ENCODE results near the gene ANKFN1. TPM values are rescaled to one million over a fixed set of nuclear protein-coding genes. Genes with fewer than 3 reads are reported as not detected.
"Not testable (repeated sequence)": the region's sequence is repeated elsewhere in the genome, so short reads cannot be mapped to it uniquely, and the experiment has no call there.

ANKFN1 gene
- polyA plus RNA-seq, 3 donors, result 0.42 to 0.86 (median 0.52) TPM

DNA sequence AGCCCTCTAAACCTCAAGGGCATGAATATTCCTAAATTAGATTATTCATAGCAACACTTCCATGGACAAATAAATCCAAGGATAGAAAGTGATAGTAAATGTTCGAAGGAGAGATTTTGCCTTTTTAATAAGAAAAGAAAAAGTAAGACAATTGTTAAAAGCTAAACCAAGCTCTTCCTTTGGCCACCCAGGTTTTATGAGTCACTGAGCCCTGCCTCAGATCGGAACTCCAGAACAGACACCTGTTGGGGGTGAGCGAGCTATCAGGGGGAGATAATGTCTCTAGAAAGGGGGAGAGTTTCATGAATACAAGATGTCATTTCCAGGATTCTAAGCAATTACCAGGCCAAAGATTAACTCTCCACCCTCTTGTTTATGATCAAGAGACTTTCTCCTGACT lies 171.4 kb downstream of the ANKFN1 start:
- no peak for DNase-seq (ENCODE audit: low read depth in 3 of 3, low spot score in 2 of 3)

DNA sequence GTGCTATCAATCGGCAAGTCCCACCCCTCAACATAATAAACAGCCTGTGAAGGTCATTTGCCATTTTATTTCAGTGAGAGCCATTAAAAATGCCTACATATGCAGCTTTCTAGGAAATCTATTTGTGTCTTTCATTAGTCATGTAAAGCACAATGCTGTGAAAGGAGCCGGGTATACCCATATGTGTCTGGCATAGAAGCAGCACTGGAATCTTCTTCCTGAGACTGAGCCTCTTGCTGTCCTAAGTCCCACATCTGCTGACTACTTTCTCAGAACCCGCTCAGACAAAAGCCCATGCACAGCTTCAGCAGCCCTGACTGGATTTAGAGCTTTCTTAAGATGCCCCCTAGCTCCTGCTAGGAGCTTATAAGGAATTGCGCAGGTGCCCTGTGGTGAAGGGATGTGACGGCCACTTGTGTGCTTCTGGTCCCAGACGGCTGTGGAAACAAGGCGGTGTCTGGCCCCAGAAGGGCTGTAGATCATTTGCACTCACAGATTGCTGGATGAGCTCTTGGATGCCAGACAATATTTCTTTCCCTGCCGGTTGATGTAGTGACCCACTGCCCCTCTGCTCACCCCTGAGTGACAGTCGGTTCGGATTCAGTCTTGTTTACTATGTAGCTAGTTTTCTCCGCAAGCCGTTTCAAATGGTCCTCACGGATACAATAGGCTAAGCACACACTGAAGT lies 172.2 kb downstream of the ANKFN1 start:
- DNase-seq (ENCODE audit: low read depth in 3 of 3, low spot score in 2 of 3), result no peak

DNA sequence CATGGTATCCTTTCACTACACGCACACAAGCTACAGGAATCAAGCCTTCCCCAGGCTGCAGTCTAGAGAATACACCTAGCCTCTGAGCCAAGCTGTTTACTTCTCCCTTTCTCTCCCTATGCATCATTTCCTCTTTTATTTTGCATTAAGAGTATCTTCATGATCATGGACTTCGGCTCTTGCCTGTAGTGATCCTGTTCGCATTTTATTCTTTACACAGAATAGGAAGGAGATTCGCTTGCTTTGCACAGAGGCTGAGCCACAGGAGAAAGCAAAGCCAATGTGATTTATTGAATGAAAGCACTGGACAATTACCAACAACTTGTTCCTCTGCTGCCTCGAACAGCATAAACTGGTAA lies 172.7 kb downstream of the ANKFN1 start:
- DNase-seq (ENCODE audit: low read depth in 3 of 3, low spot score in 2 of 3), result no peak

DNA sequence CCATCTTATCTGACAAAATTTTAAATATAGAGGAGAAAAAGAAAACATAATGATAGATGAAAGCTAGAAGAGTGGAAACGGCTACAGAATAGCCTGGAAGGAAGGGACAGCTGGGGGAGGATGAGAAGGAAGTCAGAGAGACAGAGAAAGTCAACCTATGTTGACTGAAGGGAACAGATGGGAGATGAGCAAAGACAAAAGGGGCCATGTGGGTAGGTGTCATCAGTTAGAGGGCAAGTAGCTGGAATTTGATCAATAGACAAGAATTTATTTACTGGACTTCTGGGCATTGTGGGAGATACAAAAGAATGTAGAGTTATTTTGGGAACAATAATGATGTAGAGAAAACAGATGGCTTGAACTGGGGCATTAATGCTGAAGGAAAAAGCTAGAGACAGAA lies 194.4 kb downstream of the ANKFN1 start:
- no peak for DNase-seq (ENCODE audit: low read depth in 3 of 3, low spot score in 2 of 3)

DNA sequence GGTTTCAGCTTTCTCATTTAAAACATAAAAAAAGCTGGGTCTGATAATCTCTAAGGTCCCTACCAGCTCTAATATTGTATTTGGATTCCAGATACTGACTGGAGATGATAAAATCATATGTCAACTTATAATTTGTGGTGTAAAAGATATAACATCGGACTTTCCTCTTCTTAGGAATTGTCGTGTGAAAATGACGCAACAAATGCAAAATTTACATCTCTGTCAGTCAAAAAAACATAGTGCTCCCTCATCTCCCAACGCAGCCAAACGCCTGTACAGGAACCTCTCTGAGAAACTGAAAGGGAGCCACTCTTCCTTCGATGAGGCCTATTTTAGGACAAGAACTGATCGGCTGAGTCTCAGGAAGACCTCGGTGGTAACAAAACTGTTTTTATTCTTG lies 197.3 kb downstream of the ANKFN1 start:
- DNase-seq (ENCODE audit: low read depth in 3 of 3, low spot score in 2 of 3), result no peak

DNA sequence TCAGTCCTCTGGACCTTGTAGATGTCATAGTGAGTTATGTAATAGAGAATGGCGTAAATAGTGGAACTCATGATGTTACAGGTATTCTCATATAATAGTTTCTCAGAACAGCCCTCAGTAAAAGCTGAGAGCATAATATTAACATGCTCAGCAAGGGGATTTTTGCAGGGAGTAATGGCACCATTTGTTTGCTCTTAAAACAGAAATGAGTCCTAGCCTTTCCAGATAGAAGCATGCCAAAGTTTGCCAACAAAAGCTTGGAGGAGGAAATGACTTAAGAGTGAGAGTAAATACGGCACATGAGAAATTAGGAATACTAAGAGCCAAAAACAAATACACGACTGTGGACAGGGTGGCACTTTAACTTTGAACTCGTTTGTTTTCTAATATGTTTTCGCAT lies 198.4 kb downstream of the ANKFN1 start:
- no peak for DNase-seq (ENCODE audit: low read depth in 3 of 3, low spot score in 2 of 3)

DNA sequence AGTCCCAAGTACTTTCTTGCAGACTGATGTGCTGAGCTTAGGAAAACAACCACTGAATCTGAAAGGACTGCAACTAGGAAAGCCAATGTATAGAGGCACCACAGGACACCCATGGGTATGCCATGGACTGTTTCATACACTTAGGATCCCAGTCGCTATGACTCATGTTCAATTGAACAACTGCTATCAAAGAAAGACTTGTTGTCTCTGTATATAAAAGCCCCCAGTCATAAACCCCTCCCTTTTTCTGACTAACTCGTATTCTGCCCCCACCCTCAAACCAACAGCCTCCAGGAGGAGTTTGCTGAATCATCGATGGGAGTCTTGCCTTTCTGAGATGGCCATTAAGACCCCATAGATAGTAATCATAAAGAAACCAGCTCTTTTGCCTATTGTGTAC lies 205.4 kb downstream of the ANKFN1 start:
- DNase-seq (ENCODE audit: low read depth in 3 of 3, low spot score in 2 of 3), result no peak

DNA sequence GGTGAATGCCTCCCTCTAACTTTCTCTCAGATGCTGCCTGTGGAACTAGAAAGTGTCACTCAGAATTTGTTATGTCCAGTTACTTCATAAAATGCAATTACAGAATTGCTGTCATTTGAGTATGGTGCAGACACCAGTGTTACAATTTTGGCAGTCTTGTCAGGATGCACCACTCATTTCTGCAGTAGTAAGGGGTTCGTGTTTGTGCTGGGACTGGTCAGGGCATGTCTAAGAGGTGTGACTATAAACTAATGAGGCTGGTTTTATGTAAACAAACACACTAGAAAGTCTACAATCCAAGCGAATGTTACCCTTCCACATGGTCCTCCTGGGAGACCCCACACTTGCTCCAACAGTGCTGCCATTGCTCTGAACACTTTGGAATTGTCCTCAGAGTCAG lies 206.2 kb downstream of the ANKFN1 start:
- no peak for DNase-seq (ENCODE audit: low read depth in 3 of 3, low spot score in 2 of 3)

DNA sequence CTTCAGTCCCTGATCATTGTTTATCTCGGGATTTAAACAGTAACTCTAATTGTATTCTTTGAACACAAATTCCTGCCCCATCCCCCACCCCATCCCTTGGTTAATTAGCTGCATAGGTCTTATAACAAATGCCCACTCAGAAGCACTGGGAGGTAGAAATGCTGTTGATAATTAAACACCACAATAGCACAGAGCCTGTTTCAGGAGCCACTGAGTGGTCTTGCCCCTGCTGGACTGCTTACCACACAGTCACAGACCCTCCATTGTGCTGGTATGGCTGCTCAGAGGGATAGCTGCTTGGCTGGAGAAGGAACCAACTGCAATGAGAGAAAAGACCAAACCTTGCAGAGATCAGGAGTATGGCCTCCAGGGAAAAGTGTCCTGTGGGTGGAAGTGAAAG lies 214.1 kb downstream of the ANKFN1 start:
- peak in 2 of 3 donors; percentile 7 to 21 for DNase-seq (ENCODE audit: low read depth in 3 of 3, low spot score in 2 of 3)

DNA sequence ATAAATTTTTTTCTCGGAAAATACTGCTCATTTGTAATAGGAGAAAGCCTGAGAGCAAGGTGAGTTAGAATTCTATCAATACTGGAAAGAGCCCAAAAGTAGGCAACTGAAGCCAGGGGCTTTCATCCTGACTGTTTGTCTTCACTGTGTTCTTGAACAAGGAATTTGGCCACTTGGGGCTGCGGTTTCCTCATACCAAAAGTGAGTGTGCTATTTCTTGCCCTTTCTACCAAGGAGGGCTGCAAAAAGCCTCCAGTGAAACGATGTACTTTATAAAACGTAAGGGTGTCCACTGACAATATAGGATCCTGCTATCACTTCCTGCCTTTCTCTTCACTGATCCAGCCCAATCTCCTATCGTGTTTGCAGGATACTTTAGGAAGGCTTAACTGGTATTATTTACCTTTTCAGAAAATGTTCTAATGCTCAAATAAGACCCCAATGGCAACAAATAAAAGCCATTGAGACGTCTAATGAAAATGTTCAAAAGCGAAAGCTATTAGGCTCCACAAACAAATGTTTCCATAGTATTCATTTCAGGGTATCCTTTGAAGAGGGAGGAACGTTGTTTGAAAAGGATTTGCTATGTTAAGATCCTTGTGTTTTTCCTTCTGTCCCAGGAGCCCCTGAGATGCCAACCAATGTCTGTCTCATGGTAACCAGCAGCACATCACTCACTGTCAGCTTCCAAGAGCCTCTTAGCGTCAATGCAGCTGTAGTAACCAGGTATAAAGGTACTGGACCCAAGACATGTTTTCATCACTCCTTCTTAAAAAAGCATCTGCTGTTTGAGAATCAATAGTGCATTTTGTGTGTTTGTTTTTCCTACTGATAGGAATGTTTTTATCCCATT lies 220.9 kb downstream of the ANKFN1 start:
- no peak for DNase-seq (ENCODE audit: low read depth in 3 of 3, low spot score in 2 of 3)

DNA sequence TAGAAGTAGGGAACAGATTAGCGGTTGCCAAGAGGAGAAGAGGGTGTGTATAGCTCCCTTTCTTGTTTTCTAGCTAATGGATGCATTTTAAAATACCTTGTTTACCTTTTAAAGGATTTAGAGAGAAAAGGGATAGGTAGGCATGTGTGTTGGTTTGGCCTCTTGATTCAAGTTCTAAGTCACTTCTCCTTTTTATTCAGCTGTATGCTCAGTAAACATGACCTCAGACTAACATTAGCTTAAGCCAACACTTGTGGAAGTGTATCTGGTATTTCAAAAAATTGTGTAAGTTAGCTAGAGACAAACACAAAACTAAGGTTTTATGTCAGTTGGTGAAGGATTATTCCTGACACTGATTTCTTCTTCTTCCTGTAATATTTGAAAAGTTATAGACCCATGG lies 236.1 kb downstream of the ANKFN1 start:
- DNase-seq (ENCODE audit: low read depth in 3 of 3, low spot score in 2 of 3), result no peak

DNA sequence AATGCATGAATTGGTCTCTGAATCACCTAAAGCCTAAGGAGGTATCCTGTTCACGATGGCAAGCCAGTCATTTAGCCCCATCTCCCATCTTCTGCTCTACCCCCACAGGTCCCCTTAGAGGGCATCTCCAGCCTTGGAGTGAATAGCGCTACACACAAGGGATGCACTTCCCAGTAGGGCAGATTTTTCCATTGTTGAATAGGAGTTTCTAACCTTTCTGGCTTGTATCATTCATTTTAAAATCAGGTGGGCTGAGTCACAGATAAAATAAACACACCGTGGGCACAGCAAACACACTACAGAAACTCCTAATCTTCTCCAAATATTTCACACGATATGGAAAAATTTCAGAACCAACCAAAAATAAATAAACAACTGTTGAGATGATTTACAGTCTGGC lies 239.0 kb downstream of the ANKFN1 start:
- DNase-seq (ENCODE audit: low read depth in 3 of 3, low spot score in 2 of 3), result no peak

DNA sequence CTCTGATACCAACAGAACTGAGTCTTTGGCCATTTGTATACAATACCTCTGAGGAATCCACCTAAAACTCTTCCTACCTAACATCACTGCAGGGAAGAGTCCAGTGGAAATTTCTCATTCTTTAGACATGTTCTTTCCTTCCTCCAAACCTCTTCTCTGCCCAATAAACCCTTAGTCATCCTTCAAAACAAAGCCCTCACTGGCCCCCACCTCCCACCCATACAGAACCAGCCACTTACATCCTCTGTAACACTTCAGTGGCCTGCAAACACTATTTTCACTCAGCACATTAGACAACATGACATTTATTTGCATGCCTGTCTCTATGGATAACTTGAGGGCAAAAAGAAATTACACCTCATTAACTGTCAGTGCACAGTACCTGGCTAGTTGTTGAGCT lies 239.9 kb downstream of the ANKFN1 start:
- no peak for DNase-seq (ENCODE audit: low read depth in 3 of 3, low spot score in 2 of 3)

DNA sequence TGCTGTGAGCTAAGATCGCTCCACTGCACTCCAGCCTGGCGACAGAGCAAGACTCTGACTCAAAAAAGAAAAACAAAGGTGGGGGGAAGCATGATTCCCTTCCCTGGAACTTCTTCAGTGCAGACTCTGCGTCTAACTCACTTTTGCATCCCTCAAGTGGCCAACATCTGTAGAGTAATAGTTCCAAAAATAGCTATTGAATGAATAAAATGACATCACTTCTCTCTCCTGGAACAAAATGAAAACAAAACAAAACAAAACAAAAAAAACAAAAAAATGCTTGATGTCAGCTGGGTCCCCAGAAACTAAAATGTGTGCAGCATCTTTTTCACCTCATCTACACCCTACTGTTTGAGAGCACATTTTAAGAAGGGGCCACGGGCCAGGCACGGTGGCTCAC lies 242.5 kb downstream of the ANKFN1 start:
- no peak for DNase-seq (ENCODE audit: low read depth in 3 of 3, low spot score in 2 of 3)

DNA sequence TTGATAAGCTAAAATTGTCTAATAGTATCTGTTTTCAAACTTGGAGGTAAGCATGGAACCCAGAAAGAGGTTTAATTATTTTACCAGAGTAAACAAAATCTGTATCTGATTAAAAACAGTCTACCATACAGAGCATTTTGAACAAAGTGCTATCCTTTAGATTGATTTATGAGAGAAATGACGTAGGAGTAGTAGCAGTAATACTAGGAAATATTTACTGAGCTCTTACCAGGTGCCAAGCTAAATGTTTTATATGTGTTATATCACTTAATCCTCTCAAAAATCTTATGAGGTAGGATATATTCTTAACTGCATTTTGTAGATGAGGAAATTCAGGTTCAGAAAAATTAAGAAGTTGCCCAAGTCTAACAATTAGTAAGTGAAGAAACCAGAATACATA lies 253.8 kb downstream of the ANKFN1 start:
- no peak for DNase-seq (ENCODE audit: low read depth in 3 of 3, low spot score in 2 of 3)

DNA sequence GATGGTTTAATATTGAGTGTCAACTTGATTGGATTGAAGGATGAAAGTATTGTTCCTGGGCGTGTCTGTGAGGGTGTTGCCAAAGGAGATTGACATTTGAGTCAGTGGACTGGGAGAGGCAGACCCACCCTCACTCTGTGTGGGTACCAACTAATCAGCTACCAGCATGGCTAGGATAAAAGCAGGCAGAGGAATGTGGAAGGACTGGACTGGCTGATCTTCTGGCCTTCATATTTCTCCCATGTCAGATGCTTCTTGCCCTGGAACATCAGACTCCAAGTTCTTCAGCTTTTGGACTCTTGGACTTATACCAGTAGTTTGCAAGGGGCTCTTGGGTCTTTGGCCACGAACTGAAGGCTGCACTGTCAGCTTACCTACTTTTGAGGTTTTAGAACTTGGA lies 259.1 kb downstream of the ANKFN1 start:
- not testable (repeated sequence) for DNase-seq (ENCODE audit: low read depth in 3 of 3, low spot score in 2 of 3)

DNA sequence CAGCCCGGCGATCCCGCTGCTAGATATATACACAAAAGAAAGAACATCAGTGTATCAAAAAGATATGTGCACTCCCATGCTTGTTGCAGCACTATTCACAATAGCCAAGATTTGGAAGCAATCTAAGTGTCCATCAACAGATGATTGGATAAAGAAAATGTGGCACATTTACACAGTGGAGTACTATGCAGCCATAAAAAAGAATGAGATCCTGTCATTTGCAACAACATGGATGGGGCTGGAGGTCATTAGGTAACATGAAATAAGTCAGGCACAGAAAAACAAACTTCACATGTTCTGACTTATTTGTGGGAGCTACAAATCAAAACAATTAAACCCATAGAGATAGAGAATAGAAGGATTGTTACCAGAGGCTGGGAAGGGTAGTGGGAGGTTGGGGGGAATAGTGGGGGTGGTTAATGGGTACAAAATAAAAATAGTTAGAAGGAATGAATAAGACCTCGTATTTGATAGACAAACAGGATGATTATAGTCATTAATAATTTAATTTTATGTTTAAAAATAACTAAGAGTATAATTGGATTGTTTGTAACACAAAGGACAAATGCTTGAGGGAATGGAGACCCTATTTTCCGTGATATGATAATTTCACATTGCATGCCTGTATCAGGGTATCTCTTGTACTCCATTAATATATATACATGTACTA lies 263.5 kb downstream of the ANKFN1 start:
- DNase-seq (ENCODE audit: low read depth in 3 of 3, low spot score in 2 of 3), result no peak

DNA sequence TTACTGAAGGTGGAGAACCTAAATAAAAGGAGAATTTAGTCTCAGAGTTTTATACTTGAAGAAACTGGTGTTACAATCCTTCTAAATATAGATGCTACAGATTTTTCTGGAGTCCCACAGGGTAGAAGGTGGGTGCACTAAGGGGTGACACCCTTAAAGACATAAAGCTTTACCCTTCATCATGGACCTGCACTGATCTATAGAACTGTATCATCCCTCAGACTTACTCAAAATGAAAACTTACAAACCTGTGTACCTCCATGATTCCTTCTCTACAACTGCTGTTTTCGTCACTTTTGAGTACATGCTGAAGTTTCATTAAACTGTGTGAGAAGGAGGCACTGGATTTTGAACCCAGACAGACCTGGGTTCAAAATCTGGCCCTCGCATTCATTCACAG lies 270.7 kb downstream of the ANKFN1 start:
- no peak for DNase-seq (ENCODE audit: low read depth in 3 of 3, low spot score in 2 of 3)

DNA sequence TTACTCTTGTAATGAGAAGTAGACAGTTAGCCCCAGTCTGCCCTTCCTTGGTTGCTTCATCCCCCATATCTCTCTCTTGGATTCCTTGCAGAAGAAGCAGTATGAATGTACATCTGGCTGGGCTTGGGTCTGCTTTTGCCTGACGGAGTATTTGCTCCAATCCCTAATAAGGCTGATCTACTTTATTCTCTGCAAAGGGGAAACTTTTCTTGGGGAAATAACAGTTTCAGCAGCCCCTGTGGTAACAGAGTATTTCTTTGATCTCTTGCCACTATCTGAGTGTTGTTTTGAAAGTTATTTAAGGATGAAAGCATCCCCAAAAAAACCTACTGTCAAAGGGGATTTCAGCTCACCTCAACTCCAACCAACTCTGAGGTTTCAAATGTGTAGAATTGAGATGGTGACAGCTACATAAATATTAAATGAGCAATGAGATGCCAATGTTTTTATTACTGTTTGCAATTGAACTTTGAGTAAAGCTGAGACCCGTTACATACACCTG lies 271.3 kb downstream of the ANKFN1 start:
- DNase-seq (ENCODE audit: low read depth in 3 of 3, low spot score in 2 of 3), result no peak

DNA sequence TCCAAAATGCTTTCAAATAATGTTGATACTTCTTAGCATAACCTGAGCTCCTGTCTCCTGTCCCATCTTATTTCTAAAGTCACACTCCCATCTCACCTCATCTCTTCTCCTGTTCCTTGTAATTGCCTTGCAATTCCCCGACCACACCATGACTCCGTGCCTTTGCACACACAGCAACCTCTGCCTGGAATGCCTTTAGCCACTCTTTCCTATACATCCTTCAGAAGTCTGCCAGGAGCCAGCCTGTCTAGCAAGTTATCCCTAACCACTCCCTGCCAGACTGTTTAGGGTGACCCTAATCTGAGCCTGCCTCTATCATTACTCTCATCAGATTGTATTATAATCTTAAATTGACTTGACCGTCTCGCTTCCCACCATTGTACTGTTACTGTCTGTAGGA lies 272.2 kb downstream of the ANKFN1 start:
- no peak for DNase-seq (ENCODE audit: low read depth in 3 of 3, low spot score in 2 of 3)

DNA sequence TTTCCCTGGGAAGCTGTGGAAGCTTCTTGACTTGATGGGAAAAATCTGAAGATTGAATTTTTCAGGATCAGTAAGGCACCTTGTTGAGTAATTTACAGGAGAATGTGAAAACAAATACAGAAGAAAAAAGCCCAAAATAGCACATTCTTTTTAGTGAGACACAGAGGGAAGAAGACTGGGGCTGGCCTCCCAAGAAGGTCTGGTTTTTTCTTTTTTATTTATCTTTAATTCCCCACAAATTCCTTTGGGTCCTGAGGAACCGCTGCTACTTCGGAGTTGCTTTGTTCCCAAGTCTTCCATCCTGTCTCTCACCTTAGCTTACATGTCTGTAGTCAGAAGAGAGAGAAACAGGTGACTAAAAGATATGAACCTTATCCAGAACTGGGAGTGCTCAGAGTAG lies 273.6 kb downstream of the ANKFN1 start:
- DNase-seq (ENCODE audit: low read depth in 3 of 3, low spot score in 2 of 3), result no peak

DNA sequence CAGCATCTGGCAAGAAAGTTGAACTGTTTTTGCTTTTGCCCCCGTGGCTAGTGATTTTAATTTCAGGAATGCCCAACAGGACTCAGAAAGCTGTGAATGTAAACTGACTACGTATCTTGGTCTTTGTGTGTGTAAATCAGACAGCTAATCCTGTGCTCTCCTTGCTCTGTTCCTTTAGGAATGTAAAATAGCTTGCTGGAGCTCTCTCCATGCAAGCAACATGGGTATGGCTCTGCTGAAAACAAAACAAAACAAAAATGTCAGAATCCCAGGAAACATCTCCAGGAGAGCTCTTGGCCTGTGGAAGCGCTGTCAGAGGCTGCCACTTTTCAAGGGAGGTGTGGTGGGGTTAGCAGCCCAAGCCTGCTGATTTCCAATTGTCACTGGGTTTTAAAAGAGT lies 278.5 kb downstream of the ANKFN1 start:
- DNase-seq (ENCODE audit: low read depth in 3 of 3, low spot score in 2 of 3), result no peak

All from right renal cortex interstitium (tissue), 3 donors.